WERI-Rb-1 (cell line): ENCODE data around the gene GPR55.

Source experiments
- DNase-seq: peaks from one replicate; pipeline ENCODE4 v3.0.0-alpha.2; 2020
- H3K27ac ChIP-seq: fragments of 250-450 bp; sonication (Bioruptor Pico); 2 replicates; pipeline ENCODE4 v1.5.1; 2020; ENCODE audit warnings: mild to moderate bottlenecking, moderate library complexity
- H3K27me3 ChIP-seq: fragments of 250-450 bp; sonication (Bioruptor Pico); 2 replicates; pipeline ENCODE4 v1.5.1; 2021; ENCODE audit warnings: mild to moderate bottlenecking, low read depth, moderate library complexity; ENCODE audit not compliant: insufficient read depth, severe bottlenecking
- H3K36me3 ChIP-seq: fragments of 250-450 bp; sonication (Bioruptor Pico); 2 replicates; pipeline ENCODE4 v1.5.1; 2020; ENCODE audit warnings: mild to moderate bottlenecking, moderate library complexity
- H3K4me3 ChIP-seq: 2 replicates; pipeline ENCODE4 v1.5.1; 2011; ENCODE audit warnings: low read depth, mild to moderate bottlenecking, control low read depth, low read length
- H3K9me3 ChIP-seq: fragments of 250-450 bp; sonication (Bioruptor Pico); 2 replicates; pipeline ENCODE4 v1.5.1; 2021; ENCODE audit warnings: mild to moderate bottlenecking, moderate library complexity; ENCODE audit not compliant: severe bottlenecking
- CTCF ChIP-seq: IDR thresholded peaks from 2 replicates; pipeline ENCODE4 v1.5.1; 2011; ENCODE audit warnings: low read depth, mild to moderate bottlenecking, control low read depth, inconsistent platforms, low read length

GPR55 gene

GRCh38 chr2:230933521-230934180, 8.6 kb upstream of the GPR55 start:
- H3K9me3 ChIP-seq = peaks cover 3% of the 10 kb centered on the region
- no peak for DNase-seq
- H3K4me3 ChIP-seq = no peak overlapping the region

GRCh38 chr2:230932556-230933511, 7.8 kb upstream of the GPR55 start:
- Histone ChIP-seq H3K27me3 (no peaks in the 10 kb centered on the region), H3K4me3 (no peak overlapping the region), H3K36me3 (no peaks in the 10 kb centered on the region), H3K9me3 (peaks cover 3% of the 10 kb centered on the region), H3K27ac (no peak overlapping the region)
- TF ChIP-seq CTCF = no peak
- DNase-seq = no peak

More at GRCh38 chr2:230933521-230934180, 8.6 kb upstream of the GPR55 start:
- H3K27ac ChIP-seq = no peak overlapping the region
- H3K27me3 ChIP-seq = no peaks in the 10 kb centered on the region
- no peak for TF ChIP-seq CTCF
- no peaks in the 10 kb centered on the region for H3K36me3 ChIP-seq

GRCh38 chr2:230931556-230932231, 6.7 kb upstream of the GPR55 start:
- DNase-seq = no peak
- no peak for TF ChIP-seq CTCF
- no peak overlapping the region for H3K4me3 ChIP-seq
- H3K27me3 ChIP-seq = no peaks in the 10 kb centered on the region
- no peaks in the 10 kb centered on the region for H3K9me3 ChIP-seq
- H3K27ac ChIP-seq = no peak overlapping the region
- H3K36me3 ChIP-seq = no peaks in the 10 kb centered on the region

- no peaks in the 10 kb centered on the region for H3K27me3 ChIP-seq
- TF ChIP-seq CTCF = no peak
- no peak for DNase-seq
- no peaks in the 10 kb centered on the region for H3K36me3 ChIP-seq
- H3K27ac ChIP-seq = no peak overlapping the region
- no peaks in the 10 kb centered on the region for H3K9me3 ChIP-seq
- H3K4me3 ChIP-seq = no peak overlapping the region
Measured at GRCh38 chr2:230930928-230931555, 6.0 kb upstream of the GPR55 start.

- no peak for DNase-seq
- no peaks in the 10 kb centered on the region for H3K36me3 ChIP-seq
- no peak overlapping the region for H3K27ac ChIP-seq
- TF ChIP-seq CTCF = no peak
- no peaks in the 10 kb centered on the region for H3K9me3 ChIP-seq
- H3K4me3 ChIP-seq = no peak overlapping the region
- H3K27me3 ChIP-seq = no peaks in the 10 kb centered on the region
Measured at GRCh38 chr2:230930149-230930780, 5.2 kb upstream of the GPR55 start.
